SJCRH30 (cell line): ENCODE data around the gene MGAT3. TPM values are rescaled to one million over a fixed set of nuclear protein-coding genes. Genes with fewer than 3 reads are reported as not detected.
A peak's percentile ranks its signal among the peaks of the same experiment; 100 is the strongest.
"Not testable (repeated sequence)": the region's sequence is repeated elsewhere in the genome, so short reads cannot be mapped to it uniquely, and the experiment has no call there.

Experiments used
- DNase-seq, 2 experiments: peaks; one replicate each; pipeline ENCODE4 v3.0.0-alpha.2; 2015 to 2020
- H3K27ac ChIP-seq: fragments of 250-450 bp; sonication (Bioruptor Pico); 2 replicates; pipeline ENCODE4 v1.5.1; 2020; ENCODE audit warnings: mild to moderate bottlenecking, moderate library complexity
- H3K27me3 ChIP-seq: fragments of 250-450 bp; sonication (Bioruptor Pico); 2 replicates; pipeline ENCODE4 v1.5.1; 2020; ENCODE audit warnings: mild to moderate bottlenecking, moderate library complexity
- H3K36me3 ChIP-seq: fragments of 250-450 bp; sonication (Bioruptor Pico); 2 replicates; pipeline ENCODE4 v1.5.1; 2020; ENCODE audit warnings: mild to moderate bottlenecking, moderate library complexity
- H3K4me1 ChIP-seq: fragments of 250-450 bp; sonication (Bioruptor Pico); 2 replicates; pipeline ENCODE4 v1.5.1; 2020; ENCODE audit warnings: mild to moderate bottlenecking, moderate library complexity
- H3K4me3 ChIP-seq: fragments of 250-450 bp; sonication (Bioruptor Pico); 2 replicates; pipeline ENCODE4 v1.5.1; 2020; ENCODE audit warnings: mild to moderate bottlenecking, moderate library complexity
- H3K9me3 ChIP-seq: fragments of 250-450 bp; sonication (Bioruptor Pico); replicated peaks from 2 replicates; pipeline ENCODE4 v1.5.1; 2020; ENCODE audit warnings: mild to moderate bottlenecking, moderate library complexity
- total RNA-seq: library from RNA; depleted of rRNA; stranded (reverse); fragments of >200 nt; shearing (Covaris generic); gene quantifications from 2 replicates; pipeline ENCODE4 v1.2.3, GENCODE V29; 2014

The MGAT3 gene
- total RNA-seq, 1 experiment from 2014 or later, result not detected

- no peak overlapping the region for H3K4me3 ChIP-seq
- H3K27me3 ChIP-seq, result no peaks in the 10 kb centered on the region
- no peak overlapping the region for H3K27ac ChIP-seq
- no peaks in the 10 kb centered on the region for H3K9me3 ChIP-seq
- H3K36me3 ChIP-seq, result no peaks in the 10 kb centered on the region
- DNase-seq, result no peak
- H3K4me1 ChIP-seq, result peaks cover 3% of the 10 kb centered on the region; the same call in 1 of the 2 replicates
Measured at GRCh38 chr22:39492186-39492585, 35.4 kb downstream of the MGAT3 start.

GRCh38 chr22:39493759-39494158 is 36.9 kb downstream of the MGAT3 start:
- no peaks in the 10 kb centered on the region for H3K36me3 ChIP-seq
- H3K4me1 ChIP-seq, result peaks cover 3% of the 10 kb centered on the region; the same call in 1 of the 2 replicates
- H3K27me3 ChIP-seq, result no peaks in the 10 kb centered on the region
- no peak overlapping the region for H3K4me3 ChIP-seq
- DNase-seq, result no peak
- no peak overlapping the region for H3K27ac ChIP-seq
- H3K9me3 ChIP-seq, result no peaks in the 10 kb centered on the region

- Histone ChIP-seq H3K9me3 (no peaks in the 10 kb centered on the region), H3K4me1 (peaks cover 3% of the 10 kb centered on the region; the same call in 1 of the 2 replicates), H3K36me3 (no peaks in the 10 kb centered on the region), H3K27ac (no peak overlapping the region), H3K4me3 (no peak overlapping the region), H3K27me3 (no peaks in the 10 kb centered on the region)
- DNase-seq, result no peak
Measured at GRCh38 chr22:39494471-39495120, 37.8 kb downstream of the MGAT3 start.

- Histone ChIP-seq H3K4me3 (no peak overlapping the region), H3K27ac (no peak overlapping the region), H3K36me3 (no peaks in the 10 kb centered on the region), H3K4me1 (peaks cover 4% of the 10 kb centered on the region; the same call in 1 of the 2 replicates), H3K27me3 (no peaks in the 10 kb centered on the region), H3K9me3 (no peaks in the 10 kb centered on the region)
- DNase-seq, result peak; percentile 67 to 84
Measured at GRCh38 chr22:39496131-39496838, 39.5 kb downstream of the MGAT3 start.

- DNase-seq, result no peak
- Histone ChIP-seq H3K27me3 (no peaks in the 10 kb centered on the region), H3K27ac (no peak overlapping the region), H3K4me3 (no peak overlapping the region), H3K9me3 (no peaks in the 10 kb centered on the region), H3K36me3 (no peaks in the 10 kb centered on the region), H3K4me1 (peaks cover 8% of the 10 kb centered on the region; the same call in 1 of the 2 replicates)
Measured at GRCh38 chr22:39497429-39497828, 40.6 kb downstream of the MGAT3 start.

- no peak overlapping the region for H3K4me3 ChIP-seq
- H3K9me3 ChIP-seq, result no peaks in the 10 kb centered on the region
- peaks cover 8% of the 10 kb centered on the region; the same call in 1 of the 2 replicates for H3K4me1 ChIP-seq
- no peaks in the 10 kb centered on the region for H3K27me3 ChIP-seq
- no peak for DNase-seq
- H3K36me3 ChIP-seq, result no peaks in the 10 kb centered on the region
- no peak overlapping the region for H3K27ac ChIP-seq
Measured at GRCh38 chr22:39498368-39498767, 41.6 kb downstream of the MGAT3 start.

- H3K27ac ChIP-seq, result no peak overlapping the region
- no peaks in the 10 kb centered on the region for H3K27me3 ChIP-seq
- no peak for DNase-seq
- H3K36me3 ChIP-seq, result peaks cover under 1% of the 10 kb centered on the region; the same call in 1 of the 2 replicates
- H3K4me1 ChIP-seq, result peaks cover 8% of the 10 kb centered on the region; the same call in 1 of the 2 replicates
- no peaks in the 10 kb centered on the region for H3K9me3 ChIP-seq
- H3K4me3 ChIP-seq, result no peak overlapping the region
Measured at GRCh38 chr22:39498802-39499201, 42.0 kb downstream of the MGAT3 start.

GRCh38 chr22:39500101-39500500 is 43.3 kb downstream of the MGAT3 start:
- no peaks in the 10 kb centered on the region for H3K9me3 ChIP-seq
- H3K4me1 ChIP-seq, result peaks cover 8% of the 10 kb centered on the region; the same call in 1 of the 2 replicates
- no peaks in the 10 kb centered on the region for H3K27me3 ChIP-seq
- H3K4me3 ChIP-seq, result no peak overlapping the region
- no peak for DNase-seq
- H3K36me3 ChIP-seq, result peaks cover 11% of the 10 kb centered on the region
- H3K27ac ChIP-seq, result no peak overlapping the region

GRCh38 chr22:39501644-39502108 is 44.9 kb downstream of the MGAT3 start:
- no peaks in the 10 kb centered on the region for H3K27me3 ChIP-seq
- H3K27ac ChIP-seq, result no peak overlapping the region; the same call in 1 of the 2 replicates
- peaks cover 26% of the 10 kb centered on the region for H3K36me3 ChIP-seq
- no peak for DNase-seq
- no peaks in the 10 kb centered on the region for H3K9me3 ChIP-seq
- H3K4me3 ChIP-seq, result peak overlapping the region; percentile 87
- H3K4me1 ChIP-seq, result peaks cover 8% of the 10 kb centered on the region; the same call in 1 of the 2 replicates

- Histone ChIP-seq H3K4me1 (peaks cover 8% of the 10 kb centered on the region; the same call in 1 of the 2 replicates), H3K27ac (peak within 1 kb of the TSS; percentile 57), H3K27me3 (no peaks in the 10 kb centered on the region), H3K36me3 (peaks cover 26% of the 10 kb centered on the region), H3K9me3 (no peaks in the 10 kb centered on the region), H3K4me3 (peak within 1 kb of the TSS; percentile 87)
- DNase-seq, result peak; percentile 96
Measured at GRCh38 chr22:39502109-39502788, 45.4 kb downstream of the MGAT3 start, which contains the start of gene MIEF1. MIEF1 (plus strand) TSS chr22:39502290; CDS start chr22:39511295, 9,005 bp downstream.

- peaks cover 26% of the 10 kb centered on the region for H3K36me3 ChIP-seq
- H3K4me1 ChIP-seq, result peaks cover 8% of the 10 kb centered on the region; the same call in 1 of the 2 replicates
- DNase-seq, result peak; percentile 55 to 57
- peak overlapping the region; percentile 57 for H3K27ac ChIP-seq
- H3K4me3 ChIP-seq, result peak overlapping the region; percentile 87
- no peaks in the 10 kb centered on the region for H3K27me3 ChIP-seq
- H3K9me3 ChIP-seq, result no peaks in the 10 kb centered on the region
Measured at GRCh38 chr22:39502789-39503409, 46.1 kb downstream of the MGAT3 start.

GRCh38 chr22:39503630-39504029 is 46.8 kb downstream of the MGAT3 start:
- peaks cover 8% of the 10 kb centered on the region; the same call in 1 of the 2 replicates for H3K4me1 ChIP-seq
- no peak overlapping the region for H3K4me3 ChIP-seq
- no peak for DNase-seq
- H3K27ac ChIP-seq, result no peak overlapping the region
- H3K9me3 ChIP-seq, result no peaks in the 10 kb centered on the region
- peaks cover 26% of the 10 kb centered on the region for H3K36me3 ChIP-seq
- no peaks in the 10 kb centered on the region for H3K27me3 ChIP-seq

- peaks cover 8% of the 10 kb centered on the region; the same call in 1 of the 2 replicates for H3K4me1 ChIP-seq
- H3K4me3 ChIP-seq, result no peak overlapping the region
- no peak for DNase-seq
- H3K9me3 ChIP-seq, result no peaks in the 10 kb centered on the region
- peaks cover 26% of the 10 kb centered on the region for H3K36me3 ChIP-seq
- no peak overlapping the region for H3K27ac ChIP-seq
- H3K27me3 ChIP-seq, result no peaks in the 10 kb centered on the region
Measured at GRCh38 chr22:39504071-39504470, 47.3 kb downstream of the MGAT3 start.

GRCh38 chr22:39507021-39507420 is 50.2 kb downstream of the MGAT3 start:
- not testable (repeated sequence) for H3K4me3 ChIP-seq, H3K27me3 ChIP-seq, DNase-seq, H3K9me3 ChIP-seq, H3K4me1 ChIP-seq, H3K27ac ChIP-seq
- H3K36me3 ChIP-seq, result peaks cover 42% of the 10 kb centered on the region
